ENCODE results near the gene SLC35G2.

DNA sequence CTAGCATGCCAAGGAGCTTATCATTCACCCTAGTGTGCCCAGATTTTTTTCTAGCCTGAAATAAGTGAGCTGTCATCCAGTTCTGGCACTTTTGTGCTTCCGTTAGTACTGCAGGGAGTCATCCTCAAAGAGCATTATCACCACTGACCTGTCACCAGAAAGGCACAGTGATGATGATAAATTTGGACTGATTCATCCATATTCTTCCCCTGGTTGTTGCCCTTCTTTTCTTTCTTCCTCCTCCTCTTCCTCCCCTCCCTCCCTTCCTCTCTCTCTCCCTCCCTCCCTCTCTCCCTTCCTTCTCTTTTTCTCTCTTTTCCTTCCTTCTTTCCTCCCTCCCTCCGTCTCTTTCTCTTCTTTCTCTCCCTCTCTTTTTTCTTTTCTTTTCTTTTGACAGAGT, 21.3 kb downstream of the SLC35G2 start:
- TF ChIP-seq EZH2 (IDR thresholded peaks at IDR 0.05; ENCODE audit: borderline replicate concordance, insufficient read depth, low read length, poor library complexity, severe bottlenecking) (no peak), REST (IDR thresholded peaks at IDR 0.05; ENCODE audit: borderline replicate concordance) (no peak)

All from neural cell (in vitro differentiated cells).